ENCODE measurements around the gene SCLY. TPM values are rescaled to one million over a fixed set of nuclear protein-coding genes. Genes with fewer than 3 reads are reported as not detected.

Gene SCLY
- total RNA-seq, 1 donor from 2014 or later, result 44.0 TPM

DNA sequence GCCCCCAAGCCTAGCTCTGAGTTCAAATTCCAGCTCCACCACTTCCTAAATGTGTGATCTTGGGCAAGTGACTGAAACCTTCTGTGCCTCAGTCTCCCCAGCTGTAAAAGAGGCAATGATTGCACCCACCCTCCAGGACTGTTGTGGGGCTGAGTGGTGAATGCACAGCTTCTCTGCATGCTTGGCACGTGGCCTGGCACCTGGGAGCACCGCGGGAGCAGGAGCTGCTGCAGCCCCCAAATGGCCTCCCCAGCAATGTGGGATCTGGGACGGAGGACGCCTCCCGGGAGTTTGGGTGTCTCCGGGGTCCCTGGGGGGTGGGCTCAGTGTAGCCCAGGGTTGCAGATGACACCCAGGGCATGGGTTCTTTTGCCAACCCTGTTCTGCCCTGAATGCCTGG is 79.2 kb downstream of the SCLY start:
- Mint-ChIP-seq H3K36me3 (ENCODE audit: unreplicated experiment) (no peaks in the 10 kb centered on the region), H3K27ac (ENCODE audit: unreplicated experiment) (no peak overlapping the region)

DNA sequence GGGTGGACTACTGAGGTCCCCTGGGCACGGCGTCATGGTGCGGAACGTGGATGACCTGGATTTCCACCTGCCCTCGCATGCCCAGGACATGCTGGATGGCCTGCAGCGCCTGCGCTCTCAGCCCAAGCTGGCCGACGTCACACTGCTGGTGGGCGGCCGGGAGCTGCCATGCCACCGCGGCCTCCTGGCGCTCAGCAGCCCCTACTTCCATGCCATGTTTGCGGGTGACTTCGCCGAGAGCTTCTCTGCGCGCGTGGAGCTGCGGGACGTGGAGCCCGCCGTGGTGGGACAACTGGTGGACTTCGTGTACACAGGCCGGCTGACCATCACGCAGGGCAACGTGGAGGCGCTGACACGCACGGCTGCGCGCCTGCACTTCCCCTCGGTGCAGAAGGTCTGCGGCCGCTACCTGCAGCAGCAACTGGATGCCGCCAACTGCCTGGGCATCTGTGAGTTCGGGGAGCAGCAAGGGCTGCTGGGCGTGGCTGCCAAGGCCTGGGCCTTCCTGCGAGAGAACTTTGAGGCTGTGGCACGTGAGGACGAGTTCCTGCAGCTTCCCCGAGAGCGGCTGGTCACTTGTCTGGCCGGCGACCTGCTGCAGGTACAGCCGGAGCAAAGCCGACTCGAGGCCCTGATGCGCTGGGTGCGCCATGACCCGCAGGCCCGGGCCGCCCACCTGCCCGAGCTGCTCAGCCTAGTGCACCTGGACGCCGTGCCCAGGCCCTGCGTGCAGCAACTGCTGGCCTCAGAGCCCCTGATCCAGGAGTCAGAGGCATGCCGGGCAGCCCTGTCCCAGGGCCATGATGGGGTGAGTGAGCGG is 80.1 kb downstream of the SCLY start:
- peaks cover 1% of the 10 kb centered on the region for H3K9me3 Mint-ChIP-seq (ENCODE audit: unreplicated experiment)
- no peak overlapping the region for H3K27ac Mint-ChIP-seq (ENCODE audit: unreplicated experiment)
- no peaks in the 10 kb centered on the region for H3K36me3 Mint-ChIP-seq (ENCODE audit: unreplicated experiment)
- H3K27me3 Mint-ChIP-seq (ENCODE audit: unreplicated experiment), result peaks cover 6% of the 10 kb centered on the region
- H3K4me3 Mint-ChIP-seq (ENCODE audit: unreplicated experiment), result no peak overlapping the region
- no peak for DNase-seq
- H3K4me1 Mint-ChIP-seq (ENCODE audit: low read depth, unreplicated experiment), result peaks cover 6% of the 10 kb centered on the region
- TF ChIP-seq, protein P1, sequence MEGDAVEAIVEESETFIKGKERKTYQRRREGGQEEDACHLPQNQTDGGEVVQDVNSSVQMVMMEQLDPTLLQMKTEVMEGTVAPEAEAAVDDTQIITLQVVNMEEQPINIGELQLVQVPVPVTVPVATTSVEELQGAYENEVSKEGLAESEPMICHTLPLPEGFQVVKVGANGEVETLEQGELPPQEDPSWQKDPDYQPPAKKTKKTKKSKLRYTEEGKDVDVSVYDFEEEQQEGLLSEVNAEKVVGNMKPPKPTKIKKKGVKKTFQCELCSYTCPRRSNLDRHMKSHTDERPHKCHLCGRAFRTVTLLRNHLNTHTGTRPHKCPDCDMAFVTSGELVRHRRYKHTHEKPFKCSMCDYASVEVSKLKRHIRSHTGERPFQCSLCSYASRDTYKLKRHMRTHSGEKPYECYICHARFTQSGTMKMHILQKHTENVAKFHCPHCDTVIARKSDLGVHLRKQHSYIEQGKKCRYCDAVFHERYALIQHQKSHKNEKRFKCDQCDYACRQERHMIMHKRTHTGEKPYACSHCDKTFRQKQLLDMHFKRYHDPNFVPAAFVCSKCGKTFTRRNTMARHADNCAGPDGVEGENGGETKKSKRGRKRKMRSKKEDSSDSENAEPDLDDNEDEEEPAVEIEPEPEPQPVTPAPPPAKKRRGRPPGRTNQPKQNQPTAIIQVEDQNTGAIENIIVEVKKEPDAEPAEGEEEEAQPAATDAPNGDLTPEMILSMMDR (IDR thresholded peaks at IDR 0.05; ENCODE audit: partially characterized antibody, unreplicated experiment), result no peak

More for the DNA sequence above, 79.2 kb downstream of the SCLY start:
- Mint-ChIP-seq H3K4me3 (ENCODE audit: unreplicated experiment) (no peak overlapping the region), H3K27me3 (ENCODE audit: unreplicated experiment) (peaks cover 6% of the 10 kb centered on the region), H3K9me3 (ENCODE audit: unreplicated experiment) (peaks cover 1% of the 10 kb centered on the region), H3K4me1 (ENCODE audit: low read depth, unreplicated experiment) (peaks cover 6% of the 10 kb centered on the region)
- TF ChIP-seq, protein P1 (IDR thresholded peaks at IDR 0.05; ENCODE audit: partially characterized antibody, unreplicated experiment), result no peak
- DNase-seq, result no peak

DNA sequence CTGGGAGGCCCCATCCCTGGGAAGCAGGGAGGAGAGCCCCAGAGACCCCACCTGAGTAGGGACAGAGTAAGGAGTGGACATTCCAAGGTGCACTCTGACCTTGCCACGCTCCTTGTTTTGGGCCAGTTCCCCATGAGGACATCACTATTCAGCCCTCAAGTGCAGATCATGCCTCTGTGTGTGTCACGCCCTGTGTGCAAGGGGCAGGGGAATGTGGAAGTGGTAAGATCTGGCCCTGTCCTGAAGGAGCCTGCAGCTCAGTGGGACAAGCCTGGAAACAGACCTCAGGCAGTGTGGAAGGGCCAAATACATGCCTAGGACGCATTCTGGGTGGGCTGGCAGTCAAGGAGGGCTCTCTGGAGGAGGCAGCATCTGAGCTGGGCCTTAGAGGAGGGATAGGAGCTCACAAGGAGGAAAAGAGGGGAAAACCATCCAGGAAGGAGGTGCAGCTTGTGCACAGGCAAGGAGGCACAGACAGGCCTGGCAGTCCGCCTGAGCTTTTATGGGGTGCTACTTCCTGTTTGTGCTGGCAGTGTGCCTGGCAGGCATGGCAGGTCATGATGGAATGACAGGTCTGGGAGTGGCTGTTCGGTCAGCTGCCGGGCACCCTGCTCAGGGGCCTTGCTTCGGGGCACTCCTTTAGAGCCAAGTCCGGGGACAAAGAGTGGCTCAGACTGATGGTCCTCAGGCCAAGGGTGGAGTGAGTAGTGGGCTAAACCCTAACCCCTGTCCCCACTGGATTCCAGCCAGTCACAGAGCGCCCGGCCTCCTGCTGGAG is 80.9 kb downstream of the SCLY start:
- Mint-ChIP-seq H3K4me3 (ENCODE audit: unreplicated experiment) (no peak overlapping the region), H3K9me3 (ENCODE audit: unreplicated experiment) (peaks cover 1% of the 10 kb centered on the region), H3K27me3 (ENCODE audit: unreplicated experiment) (peaks cover 4% of the 10 kb centered on the region), H3K4me1 (ENCODE audit: low read depth, unreplicated experiment) (peaks cover 6% of the 10 kb centered on the region), H3K27ac (ENCODE audit: unreplicated experiment) (peak overlapping the region; percentile 13), H3K36me3 (ENCODE audit: unreplicated experiment) (no peaks in the 10 kb centered on the region)
- TF ChIP-seq, protein P1 (IDR thresholded peaks at IDR 0.05; ENCODE audit: partially characterized antibody, unreplicated experiment), result no peak
- DNase-seq, result no peak

DNA sequence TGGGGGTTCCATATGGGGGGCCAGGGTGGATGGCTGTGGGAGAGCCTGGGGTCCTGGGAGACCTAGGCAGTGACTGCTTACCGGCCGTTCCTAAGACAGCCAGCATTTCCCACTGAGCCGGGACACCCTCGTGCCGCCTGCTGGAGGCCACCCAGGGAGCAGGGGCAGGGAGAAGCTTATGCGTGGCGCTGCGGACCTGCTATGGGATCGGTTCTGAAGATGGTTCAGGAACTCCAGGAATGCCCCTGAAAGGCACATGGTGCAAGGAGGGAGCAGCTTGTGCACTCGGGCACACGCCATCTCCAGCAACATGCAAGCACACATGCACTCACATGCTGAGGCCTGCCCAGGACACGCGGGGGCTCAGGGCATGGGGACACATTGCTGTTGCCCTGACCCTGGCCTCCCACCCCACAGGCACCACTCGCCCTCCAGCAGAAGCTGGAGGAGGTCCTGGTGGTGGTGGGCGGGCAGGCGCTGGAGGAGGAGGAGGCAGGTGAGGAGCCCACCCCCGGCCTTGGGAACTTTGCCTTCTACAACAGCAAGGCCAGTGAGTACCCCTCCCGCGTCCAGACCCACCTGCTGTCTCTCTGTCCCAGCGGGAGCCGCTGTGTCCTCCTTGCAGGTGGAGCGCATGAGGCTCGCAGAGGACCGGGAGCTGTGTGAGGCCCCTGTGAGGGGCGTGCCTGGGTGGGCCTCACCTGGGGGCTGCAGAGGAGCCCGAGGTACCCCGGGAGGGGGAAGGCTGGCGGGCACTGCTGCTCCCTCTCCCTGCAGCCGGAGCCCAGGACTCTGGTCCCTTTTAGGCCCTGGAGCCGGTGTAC is 81.8 kb downstream of the SCLY start:
- Mint-ChIP-seq H3K9me3 (ENCODE audit: unreplicated experiment) (peaks cover 1% of the 10 kb centered on the region), H3K4me1 (ENCODE audit: low read depth, unreplicated experiment) (peaks cover 6% of the 10 kb centered on the region), H3K27ac (ENCODE audit: unreplicated experiment) (no peak overlapping the region), H3K27me3 (ENCODE audit: unreplicated experiment) (peaks cover 4% of the 10 kb centered on the region), H3K4me3 (ENCODE audit: unreplicated experiment) (no peak overlapping the region), H3K36me3 (ENCODE audit: unreplicated experiment) (no peaks in the 10 kb centered on the region)
- TF ChIP-seq, protein P1 (IDR thresholded peaks at IDR 0.05; ENCODE audit: partially characterized antibody, unreplicated experiment), result no peak
- DNase-seq, result no peak

Data from glutamatergic neuron (in vitro differentiated cells).